GM21381 (cell line): ENCODE data around the gene MLLT10.

ENCODE experiments used
- ATAC-seq: cut with Tn5 transposase; IDR thresholded peaks from one replicate; pipeline ENCODE4 v1.9.1; 2021; ENCODE audit warnings: mild to moderate bottlenecking, moderate library complexity; ENCODE audit not compliant: unreplicated experiment

The MLLT10 gene

DNA sequence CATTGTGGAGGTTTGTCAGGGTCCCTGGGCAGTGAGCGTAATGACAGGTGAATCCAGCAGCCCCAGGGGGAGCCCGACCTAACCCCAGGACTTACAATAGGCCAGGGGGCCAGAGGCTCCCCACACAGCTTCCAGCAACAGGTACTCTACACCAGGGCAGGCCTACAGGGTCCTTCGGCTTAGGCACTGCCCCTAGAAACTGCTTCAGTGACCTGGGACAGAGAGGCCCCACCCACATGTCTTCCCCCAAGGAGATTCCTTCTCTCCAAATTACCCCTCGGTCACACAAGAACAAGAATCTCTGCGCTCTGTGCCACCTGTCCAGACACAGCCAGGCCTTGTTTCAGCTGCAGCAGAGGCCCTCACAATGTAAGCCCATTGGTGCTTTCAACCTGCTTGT lies 32.9 kb upstream of the MLLT10 start:
- no peak for ATAC-seq

DNA sequence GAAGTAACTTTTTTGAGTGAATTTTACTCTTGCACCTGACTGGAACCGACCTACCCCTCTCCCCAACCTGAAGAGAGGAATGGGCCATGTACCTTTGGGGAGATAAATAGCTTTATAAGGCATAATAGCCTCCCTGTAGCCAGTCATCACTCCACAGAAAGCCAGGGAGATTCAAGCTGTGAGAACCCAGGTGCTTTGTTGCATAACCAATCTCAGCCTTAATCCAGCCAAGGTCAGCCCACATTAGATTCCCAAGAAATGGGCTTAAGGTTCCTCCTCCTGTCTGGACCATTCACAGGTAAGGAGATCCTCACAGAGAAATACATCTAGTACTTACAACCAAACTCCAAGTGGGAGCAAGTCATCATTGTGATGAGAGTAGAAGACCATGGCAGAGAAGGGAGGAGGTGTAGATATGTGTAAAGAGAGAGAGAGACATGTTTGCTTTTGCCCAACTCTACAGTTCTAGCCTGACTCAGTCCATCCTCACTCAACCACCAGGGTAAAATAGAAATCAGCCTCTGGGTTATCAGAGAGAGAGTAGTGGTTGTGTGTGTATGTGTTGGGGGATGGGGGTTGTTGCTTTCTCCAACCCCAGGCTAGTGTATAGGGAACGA lies 32.2 kb upstream of the MLLT10 start:
- no peak for ATAC-seq

DNA sequence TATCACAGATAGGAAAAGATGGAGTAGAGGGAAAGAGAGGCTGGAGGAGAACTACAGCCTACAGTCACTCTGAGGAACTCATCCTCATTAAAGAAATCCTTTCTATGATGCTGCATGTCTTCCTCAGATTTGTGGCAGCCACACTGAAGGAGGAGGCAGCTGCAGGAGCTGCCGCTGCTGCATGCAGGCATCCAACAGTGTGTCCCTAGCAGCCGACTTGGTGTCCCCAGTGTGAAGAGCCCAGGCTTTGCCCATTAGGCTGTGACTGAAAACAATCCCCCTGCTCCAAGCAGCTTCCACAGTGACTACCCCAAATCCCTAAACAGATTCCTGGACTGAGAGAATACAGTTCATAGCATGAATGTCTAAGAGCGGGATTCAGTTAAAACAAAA lies 31.7 kb upstream of the MLLT10 start:
- no peak for ATAC-seq

DNA sequence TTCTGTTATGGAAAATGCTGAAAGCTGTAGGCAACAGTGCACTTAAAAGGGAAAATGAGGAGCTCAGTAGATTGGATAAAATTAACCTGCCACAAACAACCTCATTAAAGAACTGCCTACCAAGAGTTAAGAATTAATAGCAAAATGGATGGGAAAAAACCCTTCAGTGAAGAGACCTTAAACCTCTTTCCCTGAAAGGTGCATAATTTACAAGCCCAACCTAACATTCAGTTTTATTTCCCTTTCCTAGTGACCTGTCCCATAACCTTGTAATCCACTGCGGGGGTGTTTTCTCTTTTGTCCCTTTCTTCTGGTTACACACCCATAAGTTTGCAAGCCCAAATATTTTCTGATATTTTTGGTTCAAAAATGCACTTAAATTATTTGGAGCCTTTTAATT lies 30.5 kb upstream of the MLLT10 start:
- ATAC-seq = no peak

DNA sequence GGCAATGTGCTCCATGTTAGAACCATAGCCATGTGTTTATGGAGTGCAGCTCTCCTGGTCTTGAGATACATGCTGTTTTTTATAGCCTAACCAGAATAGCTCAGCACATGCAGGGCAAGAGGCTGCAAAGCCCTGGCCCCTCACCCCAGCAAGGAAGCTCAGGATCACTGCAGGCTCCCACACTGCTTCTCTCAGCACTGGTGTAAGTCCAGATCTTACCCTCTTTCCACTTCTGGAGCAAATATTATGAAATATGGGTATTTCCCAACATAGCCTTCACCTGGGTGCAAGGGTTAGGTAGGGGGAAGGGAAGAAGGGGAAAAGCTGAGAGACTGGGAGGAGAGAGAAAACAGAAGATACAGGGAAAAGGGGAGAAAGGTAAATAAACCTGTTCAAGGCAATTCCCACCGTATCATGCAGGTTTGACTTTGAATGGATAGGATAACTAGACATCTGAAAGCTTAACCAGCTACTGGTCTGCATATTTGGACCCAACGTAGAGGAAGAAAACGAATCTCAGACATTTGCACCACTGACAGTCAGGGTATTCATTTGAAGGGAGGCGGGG lies 28.2 kb upstream of the MLLT10 start:
- ATAC-seq = no peak

DNA sequence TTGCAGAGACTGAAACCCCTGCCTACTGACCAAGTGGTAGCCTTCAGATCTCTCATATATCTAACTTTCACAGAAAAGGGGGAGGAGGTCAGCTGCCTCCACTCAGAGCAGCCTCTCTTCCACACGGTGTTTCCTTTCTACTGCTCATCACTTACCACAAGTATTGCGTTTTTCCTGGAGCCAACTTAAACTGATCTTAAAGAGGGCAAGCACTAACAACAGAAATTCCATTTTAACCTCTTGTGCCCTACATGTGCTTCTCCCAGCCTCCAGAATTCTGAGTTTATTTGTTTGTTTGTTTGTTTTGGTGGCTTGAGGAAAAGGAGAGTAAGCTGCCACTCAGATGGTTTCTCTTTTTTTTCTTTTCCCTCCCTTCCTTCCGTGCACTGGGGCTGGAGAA lies 27.7 kb upstream of the MLLT10 start:
- ATAC-seq = no peak

DNA sequence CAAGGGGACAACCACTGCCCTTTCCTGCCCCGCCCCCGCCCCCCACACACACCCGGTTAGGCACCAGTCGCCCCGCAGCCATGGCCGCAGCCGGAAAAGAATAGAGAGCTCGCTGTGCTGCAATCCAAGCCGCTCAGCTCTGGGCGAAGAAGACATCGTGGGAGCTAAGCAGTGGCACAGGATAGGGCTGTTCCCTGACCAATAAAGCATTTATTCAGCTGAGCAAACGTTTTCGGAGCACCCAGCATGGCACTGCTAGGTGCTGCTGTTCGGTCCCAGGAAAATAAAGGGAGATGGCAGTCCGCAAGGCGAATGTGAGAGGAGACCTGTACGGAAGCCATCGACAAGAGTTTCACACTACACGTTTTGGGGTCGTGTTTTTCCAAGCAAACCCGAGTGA lies 26.9 kb upstream of the MLLT10 start:
- no peak for ATAC-seq

DNA sequence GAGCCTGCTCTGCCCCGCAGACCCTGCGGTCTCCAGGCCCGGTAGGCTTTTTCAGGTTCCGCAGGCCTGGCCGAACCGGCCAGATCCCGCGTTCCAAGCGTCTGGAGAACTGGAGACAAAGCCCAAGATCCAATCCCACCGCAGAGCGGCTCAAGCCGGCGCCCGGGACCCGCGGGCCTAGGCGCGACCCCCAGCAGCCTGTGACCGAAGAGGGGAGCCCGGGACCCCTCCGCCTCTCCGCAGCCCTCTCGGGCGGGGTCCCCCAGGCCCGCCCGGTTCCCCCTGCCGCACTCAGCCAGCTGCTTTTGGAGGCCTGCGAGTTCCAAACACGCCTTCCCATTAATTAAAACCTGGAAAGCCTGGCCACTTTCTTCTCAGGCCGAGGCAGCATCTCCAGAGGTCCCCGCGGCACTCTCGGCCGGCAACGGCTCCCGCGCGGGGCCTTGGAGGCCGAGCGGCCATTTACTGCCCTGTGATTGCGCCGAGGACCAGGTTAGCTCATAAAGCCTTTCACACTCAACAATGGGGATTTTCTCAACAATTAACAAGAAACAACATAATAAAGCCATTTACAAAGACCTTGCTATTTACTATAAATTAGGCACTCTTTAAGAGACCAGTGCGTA lies 25.2 kb upstream of the MLLT10 start:
- ATAC-seq = no peak

DNA sequence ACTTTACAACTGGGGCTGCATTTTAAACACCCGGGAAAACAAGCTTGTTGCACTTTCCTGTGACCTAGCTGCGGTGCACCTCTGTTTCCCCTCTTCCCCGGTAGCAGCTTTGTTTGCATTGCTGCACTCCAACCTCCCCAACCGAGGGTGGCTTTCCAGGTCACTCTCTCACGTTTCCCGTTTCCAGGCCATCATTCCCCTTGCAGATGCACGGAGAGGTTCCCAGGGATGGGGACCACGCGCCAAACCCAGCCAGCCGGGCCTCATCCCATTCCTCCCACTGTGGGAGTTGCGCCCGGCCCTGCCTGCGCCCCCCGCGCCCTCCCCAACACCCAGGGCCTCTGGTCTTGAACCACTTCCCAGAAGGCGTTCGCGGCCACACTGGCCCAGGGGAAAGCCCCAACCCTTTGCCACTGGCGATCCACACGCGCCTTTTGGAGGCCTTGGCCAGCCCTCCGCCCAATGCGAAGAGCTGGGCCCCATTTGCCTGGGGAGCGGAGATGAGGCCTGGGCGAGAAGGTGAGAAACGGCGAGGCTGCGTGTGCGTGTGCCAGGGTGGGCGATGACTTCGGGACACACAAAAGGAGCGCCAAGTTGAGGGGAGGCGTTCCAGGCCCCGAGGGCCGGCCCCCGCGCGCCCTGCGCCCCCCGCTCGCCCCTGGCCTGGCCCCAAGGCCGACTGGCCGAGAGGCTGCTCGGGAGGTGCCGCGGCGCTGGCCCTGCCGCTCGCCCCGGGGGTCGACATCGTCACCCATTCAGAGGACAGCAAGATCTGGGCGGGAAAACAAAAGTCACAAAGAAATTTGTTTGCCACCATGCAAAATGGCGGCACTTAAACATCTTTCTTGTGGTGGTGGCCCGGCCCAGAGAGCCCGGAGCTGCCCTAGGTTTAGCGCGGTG lies 24.4 kb upstream of the MLLT10 start:
- ATAC-seq = no peak

DNA sequence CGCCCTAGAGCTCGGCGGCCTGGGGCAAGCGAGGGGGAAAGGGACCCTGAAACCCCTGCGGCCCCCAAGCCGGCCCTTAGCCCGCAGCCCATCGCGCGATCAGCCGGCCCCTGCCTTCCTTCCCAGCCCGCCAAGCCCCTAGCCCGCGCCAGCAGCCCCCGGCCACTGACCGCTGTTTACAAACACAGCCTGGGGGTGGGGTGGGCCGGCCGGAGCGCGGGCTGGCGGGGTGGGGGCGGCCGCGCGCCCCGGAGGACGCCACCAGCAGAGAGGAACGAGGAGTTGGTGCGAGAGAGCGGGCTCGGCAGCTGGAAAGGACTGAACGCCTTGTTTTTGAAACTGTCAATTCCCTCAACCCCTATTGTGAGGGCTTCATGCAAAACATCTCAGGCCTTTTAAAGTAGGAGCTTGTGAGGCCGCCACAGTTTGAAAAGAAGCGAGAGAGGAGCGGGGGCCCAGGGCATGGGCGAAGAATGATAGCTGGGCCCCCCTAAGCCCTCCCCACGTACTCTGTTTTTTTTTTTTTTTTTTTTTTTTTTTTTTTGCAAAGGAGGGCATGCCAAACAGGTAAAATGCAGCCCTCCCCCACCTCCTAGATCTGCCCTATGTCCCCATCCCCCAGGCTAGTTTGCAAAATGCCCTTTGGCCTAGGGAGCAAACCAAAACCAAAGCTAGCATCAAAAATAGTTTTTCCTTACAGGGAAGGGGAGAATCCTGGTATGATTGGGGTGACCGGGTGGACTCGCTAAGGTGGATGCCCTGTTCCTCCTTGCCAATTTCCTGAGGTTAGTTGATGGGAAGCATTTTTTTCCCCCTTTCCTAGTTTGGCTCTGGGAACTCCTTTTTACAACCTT lies 23.6 kb upstream of the MLLT10 start:
- ATAC-seq = no peak

DNA sequence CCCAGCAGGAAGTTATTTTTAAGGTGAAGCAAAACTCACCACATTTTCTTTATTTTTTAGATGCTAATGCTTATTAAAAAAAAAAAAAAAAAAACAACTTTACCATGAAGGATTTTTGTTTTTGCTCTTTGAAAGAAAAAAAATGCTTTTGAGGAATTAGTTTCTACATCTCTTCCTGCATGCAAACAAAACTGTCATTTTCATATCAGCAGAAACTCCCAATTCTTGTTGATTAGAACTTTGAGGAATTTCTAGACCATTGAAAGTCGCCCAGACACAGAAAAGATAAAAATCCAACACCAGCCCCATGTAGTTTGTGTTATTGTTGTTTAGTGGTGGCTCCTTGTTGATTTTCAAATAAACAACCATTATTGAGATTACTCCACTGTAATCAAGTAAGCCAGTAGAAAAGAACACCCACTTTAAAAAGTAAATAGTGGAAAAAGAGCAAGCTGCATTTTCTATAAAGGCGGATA lies 22.9 kb upstream of the MLLT10 start:
- ATAC-seq = no peak

DNA sequence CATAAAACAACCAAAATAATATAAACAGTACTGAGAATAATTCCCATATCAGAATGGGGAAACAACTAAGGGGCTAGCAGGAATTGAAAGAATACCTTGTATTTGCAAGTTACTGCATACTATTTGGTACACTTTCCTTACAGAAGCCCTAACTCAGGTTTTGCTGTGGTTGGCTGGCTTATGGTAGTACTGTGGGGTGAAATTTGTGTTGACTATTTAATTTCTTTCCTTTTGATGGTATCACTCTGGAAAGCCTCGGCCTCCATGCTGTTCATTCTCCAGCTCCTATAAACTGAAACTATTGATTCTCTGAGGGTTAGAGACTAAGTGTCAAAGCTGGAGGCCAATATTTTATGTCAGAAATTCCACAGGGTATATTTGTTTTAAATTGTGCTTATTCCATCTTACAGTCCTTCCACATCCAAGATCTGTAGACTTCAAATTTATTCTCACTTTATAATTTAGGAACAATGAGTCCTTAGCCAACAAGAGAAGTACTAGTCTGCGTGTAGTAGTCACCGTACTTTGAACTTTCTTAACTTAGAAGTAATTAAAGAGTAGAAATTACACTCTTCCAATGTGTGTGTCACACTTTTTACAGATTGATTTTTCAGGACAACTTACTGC lies 22.0 kb upstream of the MLLT10 start:
- ATAC-seq = no peak

DNA sequence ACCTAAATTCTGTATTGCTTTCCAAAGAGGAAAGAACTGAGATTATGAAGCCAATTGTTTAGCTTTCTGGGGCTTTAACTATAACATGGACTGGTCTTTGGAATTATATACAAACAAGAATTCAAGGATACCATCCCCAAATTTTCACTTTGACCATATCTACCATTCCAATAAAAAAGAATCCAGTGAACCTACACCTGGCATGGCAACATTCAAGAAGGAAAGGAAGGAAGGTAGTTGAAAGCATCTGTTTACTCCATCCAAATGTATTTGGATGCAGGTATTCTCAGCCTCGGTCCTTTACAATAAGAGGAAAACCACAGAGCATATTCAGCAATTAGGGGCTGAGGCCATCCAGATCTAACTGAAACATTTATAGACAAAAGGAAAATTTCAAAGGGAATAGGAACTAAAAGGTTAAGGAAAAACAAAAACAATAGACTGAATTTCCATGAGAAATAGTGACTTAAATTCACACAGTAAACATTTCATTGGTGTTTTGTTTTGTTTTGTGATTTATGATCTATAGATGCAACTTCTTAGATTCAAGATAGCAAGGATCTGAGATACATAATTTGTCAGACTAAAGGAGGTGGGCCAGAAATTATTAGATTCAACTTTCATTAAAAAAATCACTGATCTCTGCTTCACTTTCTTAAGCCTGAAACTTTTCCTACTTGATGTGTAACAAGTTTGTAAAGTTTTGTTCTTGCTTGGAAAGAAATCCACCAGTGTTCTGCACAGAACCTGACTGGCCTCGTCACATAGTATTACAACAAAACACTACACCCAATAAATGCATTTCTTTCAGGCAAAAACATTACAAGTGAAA lies 21.2 kb upstream of the MLLT10 start:
- no peak for ATAC-seq

DNA sequence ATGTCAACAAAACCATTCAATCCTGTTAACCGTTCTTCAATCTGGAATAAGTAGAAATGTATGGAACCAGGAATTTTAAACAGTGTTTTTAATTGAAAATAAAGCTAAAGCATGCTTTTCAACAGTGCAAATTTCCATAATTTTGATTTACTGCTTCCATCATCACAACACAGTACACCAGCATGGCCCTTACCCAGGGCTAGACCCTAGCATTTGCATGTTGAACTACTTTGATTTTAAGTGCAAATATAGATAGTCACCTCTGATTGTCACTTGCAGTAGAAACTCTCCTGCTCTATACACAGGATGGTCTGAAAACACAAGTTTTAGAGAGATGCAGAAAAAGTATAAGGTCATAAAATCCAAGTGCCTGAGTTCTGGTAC lies 20.6 kb upstream of the MLLT10 start:
- ATAC-seq = no peak

DNA sequence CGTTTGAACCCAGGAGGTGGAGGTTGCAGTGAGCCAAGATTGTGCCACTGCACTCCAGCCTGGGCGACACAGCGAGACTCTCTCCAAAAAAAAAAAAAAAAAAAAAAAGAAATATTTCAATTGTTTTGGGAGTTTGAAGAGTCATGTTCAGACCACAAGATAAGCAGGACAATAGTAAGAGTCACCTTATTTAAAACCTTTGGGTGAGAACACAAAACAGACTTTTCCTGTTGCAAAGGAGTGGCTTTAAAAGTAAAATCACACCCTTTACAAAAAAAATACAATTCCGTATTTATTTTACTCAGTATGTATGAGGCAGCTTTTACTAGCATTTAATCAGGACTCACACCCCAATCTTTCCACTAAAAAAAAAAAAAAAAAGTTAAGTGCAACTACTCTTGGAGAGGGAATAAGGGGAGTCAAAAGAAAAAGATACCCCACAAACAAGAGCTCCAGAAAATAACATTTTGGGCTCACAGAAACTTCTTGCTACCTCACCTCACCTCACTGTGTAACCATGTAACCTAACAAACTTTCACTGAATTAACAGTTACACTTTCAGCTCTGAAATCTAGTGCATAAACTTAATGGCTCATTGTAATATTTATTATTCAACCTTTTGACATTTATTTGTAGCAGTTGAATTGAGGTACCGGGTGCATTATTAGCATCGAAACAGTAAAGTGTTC lies 19.8 kb upstream of the MLLT10 start:
- no peak for ATAC-seq

DNA sequence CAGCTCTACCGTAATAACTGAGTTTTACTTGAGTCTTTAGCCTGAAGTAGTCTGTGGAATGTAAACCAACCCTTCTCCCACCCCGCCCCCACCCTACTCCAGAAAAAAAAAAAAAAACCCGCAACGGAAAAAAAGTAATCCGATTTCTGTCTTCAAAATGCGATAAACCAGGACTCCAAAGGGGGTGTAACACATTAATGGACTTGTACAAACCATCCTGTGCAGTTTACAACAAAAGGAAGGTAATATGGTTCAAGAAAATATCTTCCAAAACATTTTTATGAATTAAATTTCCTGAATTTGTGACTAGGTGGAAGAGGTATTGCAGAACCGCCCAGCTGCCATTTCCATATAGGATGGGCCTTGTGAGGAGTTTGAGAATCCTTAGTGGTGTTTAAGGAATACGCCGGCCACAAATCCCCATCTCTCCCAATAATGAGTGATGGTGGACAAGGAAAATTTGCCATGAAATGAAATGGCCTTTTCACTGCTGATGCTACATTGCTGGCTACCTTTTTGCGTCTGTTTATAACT lies 19.1 kb upstream of the MLLT10 start:
- no peak for ATAC-seq

DNA sequence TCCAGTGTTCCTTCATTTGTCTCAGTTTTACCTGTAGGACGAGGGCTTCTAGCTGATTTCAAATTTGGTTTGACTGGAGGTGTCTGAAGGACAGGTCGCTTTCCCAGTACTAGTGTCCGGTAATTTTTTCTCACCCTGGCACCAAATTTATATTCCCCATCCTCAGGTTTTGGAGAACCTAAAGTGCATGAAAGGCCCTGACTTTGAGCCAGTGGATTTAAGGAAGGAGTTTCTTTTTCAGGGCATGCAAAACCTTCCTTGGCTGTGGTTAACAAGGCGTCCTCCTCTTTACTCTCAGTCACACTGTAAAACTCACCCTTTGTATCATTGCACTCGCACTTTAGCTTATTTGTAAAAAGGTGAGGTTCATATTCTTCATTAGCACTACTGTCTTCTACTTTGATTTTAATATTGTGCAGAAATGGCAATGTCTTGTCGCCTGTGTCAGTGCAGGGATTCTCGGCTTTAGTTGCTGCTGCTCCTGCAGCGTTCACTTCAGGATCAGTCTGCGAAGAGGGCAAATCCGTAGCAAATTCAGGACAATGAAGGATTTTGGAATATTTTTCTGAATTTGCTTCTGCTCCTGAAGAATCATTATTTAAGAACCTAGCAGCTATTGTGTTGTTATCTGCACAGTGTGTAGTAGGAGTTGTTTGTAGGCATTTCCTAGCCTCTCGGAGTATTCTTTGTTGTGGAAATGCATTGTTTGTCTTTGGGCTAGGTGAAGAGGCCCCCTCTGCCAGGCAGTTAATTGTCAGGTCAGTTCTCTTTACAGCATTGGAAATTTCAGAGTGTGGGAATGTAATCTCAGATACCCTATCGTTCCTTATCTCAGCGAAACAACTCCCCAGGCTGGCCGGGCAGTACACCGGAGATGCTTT lies 18.4 kb upstream of the MLLT10 start:
- ATAC-seq = no peak
